HS-27A (cell line): Measurements from ENCODE around the gene ARPP19.
A peak's percentile ranks its signal among the peaks of the same experiment; 100 is the strongest.
"Not testable (repeated sequence)": the region's sequence is repeated elsewhere in the genome, so short reads cannot be mapped to it uniquely, and the experiment has no call there.

Source experiments
- DNase-seq: peaks from one replicate; pipeline ENCODE4 v3.0.0-alpha.2; 2012; ENCODE audit warnings: low read depth, missing footprints

Gene ARPP19

GRCh38 chr15:52512869-52513268 lies 56.0 kb downstream of the ARPP19 start:
- DNase-seq, result not testable (repeated sequence)

- no peak for DNase-seq
Observed at GRCh38 chr15:52511084-52511483, 57.7 kb downstream of the ARPP19 start.

- no peak for DNase-seq
Observed at GRCh38 chr15:52509500-52510245, 59.2 kb downstream of the ARPP19 start.

GRCh38 chr15:52506549-52506948 lies 62.3 kb downstream of the ARPP19 start:
- no peak for DNase-seq

GRCh38 chr15:52505151-52505550 lies 63.7 kb downstream of the ARPP19 start:
- no peak for DNase-seq

- DNase-seq, result no peak
Observed at GRCh38 chr15:52503788-52504496, 64.9 kb downstream of the ARPP19 start.

- DNase-seq, result no peak
Observed at GRCh38 chr15:52502608-52503007, 66.2 kb downstream of the ARPP19 start.

GRCh38 chr15:52499506-52499905 lies 69.3 kb downstream of the ARPP19 start:
- no peak for DNase-seq

- peak; percentile 9 for DNase-seq
Observed at GRCh38 chr15:52498706-52499105, 70.1 kb downstream of the ARPP19 start.
